A673 (cell line): ENCODE data around the gene TPX2. TPM values are rescaled to one million over a fixed set of nuclear protein-coding genes. Genes with fewer than 3 reads are reported as not detected.

Source experiments
- BruUV-seq: library from RNA; stranded (reverse); fragments of 400-500 nt; replicated peaks from 2 replicates; lab custom pipeline; 2021; lab: Mats Ljungman, UMichigan
- CTCF ChIA-PET: fragments of 300-600 bp; sonication (Branson Sonifier 250); formaldehyde crosslinking; loops from one replicate; lab custom pipeline; 2022; ENCODE audit warnings: antibody characterized with exemption; lab: Charles Lee
- POLR2A ChIA-PET: fragments of 300-600 bp; sonication (Branson Sonifier 250); formaldehyde crosslinking; loops from one replicate; lab custom pipeline; 2022; ENCODE audit warnings: antibody characterized with exemption; ENCODE audit not compliant: low non-redundant PET; lab: Charles Lee
- DNase-seq: peaks from one replicate; pipeline ENCODE4 v3.0.0-alpha.2; 2015; ENCODE audit warnings: low spot score
- H3K27ac ChIP-seq: fragments of 200-600 bp; sonication (generic); 2 replicates; pipeline ENCODE4 v1.5.1; 2016; ENCODE audit warnings: mixed run types, low read depth, mild to moderate bottlenecking, mixed read lengths, antibody characterized with exemption, low read length; ENCODE audit not compliant: poor library complexity, severe bottlenecking
- H3K27me3 ChIP-seq: fragments of 200-600 bp; sonication (generic); replicated peaks from 2 replicates; pipeline ENCODE4 v1.6.1; 2017; ENCODE audit warnings: mixed run types, low read depth, mild to moderate bottlenecking, mixed read lengths, antibody characterized with exemption, low read length; ENCODE audit not compliant: insufficient read depth, poor library complexity
- H3K36me3 ChIP-seq: fragments of 200-600 bp; sonication (generic); 2 replicates; pipeline ENCODE4 v1.6.1; 2016; ENCODE audit warnings: mixed run types, mild to moderate bottlenecking, mixed read lengths, antibody characterized with exemption, low read length; ENCODE audit not compliant: insufficient read depth, poor library complexity, severe bottlenecking
- H3K4me1 ChIP-seq: fragments of 200-600 bp; sonication (generic); 2 replicates; pipeline ENCODE4 v1.6.1; 2017; ENCODE audit warnings: mixed run types, mild to moderate bottlenecking, mixed read lengths, antibody characterized with exemption, low read length; ENCODE audit not compliant: insufficient read depth, poor library complexity, severe bottlenecking
- H3K4me3 ChIP-seq: fragments of 200-600 bp; sonication (generic); 2 replicates; pipeline ENCODE4 v1.5.1; 2016; ENCODE audit warnings: low read depth, mixed run types, mild to moderate bottlenecking, mixed read lengths, low read length; ENCODE audit not compliant: poor library complexity, severe bottlenecking
- H3K9me3 ChIP-seq: fragments of 200-600 bp; sonication (generic); 2 replicates; pipeline ENCODE4 v1.6.1; 2016; ENCODE audit warnings: mixed run types, low read depth, mild to moderate bottlenecking, mixed read lengths, antibody characterized with exemption, low read length; ENCODE audit not compliant: poor library complexity, severe bottlenecking
- EZH2 ChIP-seq: fragments of 200-600 bp; sonication (generic); IDR thresholded peaks from 2 replicates; pipeline ENCODE4 v1.6.1; 2017; ENCODE audit warnings: borderline replicate concordance, low read depth, mild to moderate bottlenecking, mixed read lengths, antibody characterized with exemption, low read length; ENCODE audit not compliant: poor library complexity, severe bottlenecking
- intact Hi-C: fragments of 100-400 bp; cut with micrococcal nuclease; formaldehyde crosslinking; loops from one replicate; pipeline ENCODE4 v1.10.0; 2022; ENCODE audit not compliant: unreplicated experiment
- total RNA-seq: library from RNA; stranded (reverse); gene quantifications from 2 replicates; pipeline ENCODE4 v1.2.3, GENCODE V29; 2021
- TF ChIP-seq, protein P1 (sequence below): fragments of 300-800, 200-600 bp; sonication (generic); conservative IDR thresholded peaks from 2 replicates; pipeline ENCODE4 v1.5.1; 2017; ENCODE audit warnings: low read depth, mild to moderate bottlenecking, antibody characterized with exemption, low read length, moderate library complexity, mixed read lengths

The TPX2 gene
- total RNA-seq, 1 experiment from 2014 or later = 187 TPM

- no peak overlapping the region for H3K4me3 ChIP-seq
- peaks cover 3% of the 10 kb centered on the region for H3K4me1 ChIP-seq
- TF ChIP-seq, protein P1, sequence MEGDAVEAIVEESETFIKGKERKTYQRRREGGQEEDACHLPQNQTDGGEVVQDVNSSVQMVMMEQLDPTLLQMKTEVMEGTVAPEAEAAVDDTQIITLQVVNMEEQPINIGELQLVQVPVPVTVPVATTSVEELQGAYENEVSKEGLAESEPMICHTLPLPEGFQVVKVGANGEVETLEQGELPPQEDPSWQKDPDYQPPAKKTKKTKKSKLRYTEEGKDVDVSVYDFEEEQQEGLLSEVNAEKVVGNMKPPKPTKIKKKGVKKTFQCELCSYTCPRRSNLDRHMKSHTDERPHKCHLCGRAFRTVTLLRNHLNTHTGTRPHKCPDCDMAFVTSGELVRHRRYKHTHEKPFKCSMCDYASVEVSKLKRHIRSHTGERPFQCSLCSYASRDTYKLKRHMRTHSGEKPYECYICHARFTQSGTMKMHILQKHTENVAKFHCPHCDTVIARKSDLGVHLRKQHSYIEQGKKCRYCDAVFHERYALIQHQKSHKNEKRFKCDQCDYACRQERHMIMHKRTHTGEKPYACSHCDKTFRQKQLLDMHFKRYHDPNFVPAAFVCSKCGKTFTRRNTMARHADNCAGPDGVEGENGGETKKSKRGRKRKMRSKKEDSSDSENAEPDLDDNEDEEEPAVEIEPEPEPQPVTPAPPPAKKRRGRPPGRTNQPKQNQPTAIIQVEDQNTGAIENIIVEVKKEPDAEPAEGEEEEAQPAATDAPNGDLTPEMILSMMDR = no peak
- TF ChIP-seq EZH2 = no peak
- no peak for DNase-seq
- H3K9me3 ChIP-seq = no peaks in the 10 kb centered on the region
- BruUV-seq = no TSS peak
- intact Hi-C loops = no loop called here
- POLR2A ChIA-PET = no interaction called here
- H3K27ac ChIP-seq = no peak overlapping the region
- no peaks in the 10 kb centered on the region for H3K27me3 ChIP-seq
- H3K36me3 ChIP-seq = peaks cover 20% of the 10 kb centered on the region
- CTCF ChIA-PET = no interaction called here
Observed at GRCh38 chr20:31704225-31705119, 34.6 kb upstream of the TPX2 start.

DNA sequence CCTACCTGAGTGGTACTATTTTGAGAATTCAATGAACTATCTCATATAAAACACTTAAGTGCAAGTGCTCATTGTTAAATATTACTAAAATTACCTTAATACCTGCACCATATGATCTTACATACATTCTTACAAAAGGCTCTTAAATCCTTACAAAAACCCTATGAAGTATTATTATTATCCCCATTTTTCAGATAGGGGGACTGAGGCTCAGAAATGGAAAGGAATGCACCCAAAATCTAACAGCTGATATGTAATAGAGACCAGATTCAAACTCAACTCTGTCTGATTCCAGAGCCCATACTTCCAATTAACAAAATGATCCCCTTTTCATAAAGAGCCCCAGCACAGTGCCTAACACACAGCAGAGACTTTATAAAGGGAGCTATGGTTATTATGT, 33.9 kb upstream of the TPX2 start:
- Histone ChIP-seq H3K4me3 (no peak overlapping the region), H3K4me1 (peaks cover 3% of the 10 kb centered on the region), H3K36me3 (peaks cover 20% of the 10 kb centered on the region), H3K9me3 (no peaks in the 10 kb centered on the region), H3K27me3 (no peaks in the 10 kb centered on the region), H3K27ac (no peak overlapping the region)
- POLR2A ChIA-PET = no interaction called here
- CTCF ChIA-PET = no interaction called here
- BruUV-seq = no TSS peak
- TF ChIP-seq, protein P1 = no peak
- no peak for TF ChIP-seq EZH2
- intact Hi-C loops = no loop called here
- no peak for DNase-seq

DNA sequence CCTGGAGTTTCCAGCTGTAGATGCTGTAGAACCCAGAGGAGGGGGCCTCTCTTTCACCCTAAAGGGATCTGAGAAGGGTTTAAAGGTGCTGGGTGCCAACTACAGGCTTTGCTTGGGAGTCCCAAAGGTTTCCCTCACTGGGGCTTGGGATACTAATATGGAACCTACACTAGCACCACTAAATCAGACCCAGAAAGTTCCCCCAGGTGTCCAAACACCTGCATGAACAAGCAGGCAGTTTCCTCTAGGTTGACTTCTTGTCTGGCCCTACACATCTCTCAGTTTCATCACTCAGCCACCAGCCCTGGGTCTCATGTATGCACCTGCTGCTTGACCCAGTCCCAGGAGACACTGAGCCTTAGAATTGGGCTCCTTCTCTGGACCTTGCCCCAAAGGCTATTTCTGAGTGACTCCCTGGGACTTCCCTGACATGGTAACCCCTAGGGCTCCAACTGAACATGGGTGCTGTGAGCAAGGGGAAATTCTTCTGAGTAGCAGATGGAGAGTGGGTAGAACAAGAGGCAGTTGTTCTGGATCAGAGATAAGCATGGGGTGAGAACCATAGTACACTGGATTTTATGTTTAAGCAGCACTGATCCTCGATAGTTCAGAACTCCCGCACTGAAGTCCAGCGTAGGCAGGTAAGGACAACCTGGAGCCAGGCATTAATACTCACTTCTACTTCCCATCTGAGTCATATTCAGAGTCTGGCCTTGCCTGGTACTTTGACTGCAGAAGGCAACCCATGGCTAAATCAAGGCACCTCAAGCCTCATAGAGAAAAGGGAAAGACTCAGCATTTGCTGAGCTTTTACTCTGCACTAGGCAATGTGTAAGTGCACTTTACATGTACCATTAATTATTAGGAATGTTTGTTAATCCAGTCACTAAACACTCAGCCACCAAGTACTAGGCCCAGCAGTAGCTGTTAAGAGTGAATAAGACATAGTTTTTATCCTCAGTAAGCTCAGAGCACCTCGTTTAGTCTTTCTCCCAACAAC, 33.2 kb upstream of the TPX2 start:
- intact Hi-C loops = no loop called here

More for the DNA sequence above, 33.2 kb upstream of the TPX2 start:
- no peak for DNase-seq
- TF ChIP-seq, protein P1 = no peak
- no peak for TF ChIP-seq EZH2
- Histone ChIP-seq H3K36me3 (peaks cover 20% of the 10 kb centered on the region), H3K27ac (peak overlapping the region; percentile 8), H3K27me3 (no peaks in the 10 kb centered on the region), H3K4me1 (peaks cover 9% of the 10 kb centered on the region), H3K4me3 (no peak overlapping the region), H3K9me3 (no peaks in the 10 kb centered on the region)
- ChIA-PET POLR2A (no interaction called here), CTCF (no interaction called here)
- BruUV-seq = no TSS peak
